ENCODE data around the gene NGEF. TPM values are rescaled to one million over a fixed set of nuclear protein-coding genes. Genes with fewer than 3 reads are reported as not detected.

Gene NGEF, protein sequence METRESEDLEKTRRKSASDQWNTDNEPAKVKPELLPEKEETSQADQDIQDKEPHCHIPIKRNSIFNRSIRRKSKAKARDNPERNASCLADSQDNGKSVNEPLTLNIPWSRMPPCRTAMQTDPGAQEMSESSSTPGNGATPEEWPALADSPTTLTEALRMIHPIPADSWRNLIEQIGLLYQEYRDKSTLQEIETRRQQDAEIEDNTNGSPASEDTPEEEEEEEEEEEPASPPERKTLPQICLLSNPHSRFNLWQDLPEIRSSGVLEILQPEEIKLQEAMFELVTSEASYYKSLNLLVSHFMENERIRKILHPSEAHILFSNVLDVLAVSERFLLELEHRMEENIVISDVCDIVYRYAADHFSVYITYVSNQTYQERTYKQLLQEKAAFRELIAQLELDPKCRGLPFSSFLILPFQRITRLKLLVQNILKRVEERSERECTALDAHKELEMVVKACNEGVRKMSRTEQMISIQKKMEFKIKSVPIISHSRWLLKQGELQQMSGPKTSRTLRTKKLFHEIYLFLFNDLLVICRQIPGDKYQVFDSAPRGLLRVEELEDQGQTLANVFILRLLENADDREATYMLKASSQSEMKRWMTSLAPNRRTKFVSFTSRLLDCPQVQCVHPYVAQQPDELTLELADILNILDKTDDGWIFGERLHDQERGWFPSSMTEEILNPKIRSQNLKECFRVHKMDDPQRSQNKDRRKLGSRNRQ
- total RNA-seq, result 0.53 and 1.1 TPM in 2 replicates

DNA sequence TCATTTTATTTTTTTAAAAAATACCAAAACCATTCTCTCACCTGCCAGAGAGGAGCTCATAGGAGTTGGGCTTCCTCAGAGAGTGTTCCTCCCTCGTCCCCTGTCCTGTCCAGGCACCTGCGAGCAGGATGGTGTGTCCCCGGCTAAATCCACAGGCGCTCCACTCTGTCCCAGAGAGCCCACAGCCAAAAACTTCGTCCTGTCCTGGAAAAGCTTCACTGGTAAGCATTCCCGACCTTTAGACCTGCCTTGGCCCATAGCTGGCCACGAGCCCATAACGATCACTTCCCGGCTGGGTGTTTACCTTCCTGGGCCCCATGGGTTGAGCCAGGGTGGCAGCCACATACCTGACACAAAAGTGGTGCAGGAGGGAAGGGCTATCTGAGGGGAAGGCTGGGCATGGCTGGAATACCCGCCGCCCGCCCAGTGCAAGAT is at the start of gene NGEF:
Gene NGEF (minus strand): TSS at position 230 of the 435 bp plus-strand sequence. CDS start 38,366 bp downstream, outside the sequence.

DNA sequence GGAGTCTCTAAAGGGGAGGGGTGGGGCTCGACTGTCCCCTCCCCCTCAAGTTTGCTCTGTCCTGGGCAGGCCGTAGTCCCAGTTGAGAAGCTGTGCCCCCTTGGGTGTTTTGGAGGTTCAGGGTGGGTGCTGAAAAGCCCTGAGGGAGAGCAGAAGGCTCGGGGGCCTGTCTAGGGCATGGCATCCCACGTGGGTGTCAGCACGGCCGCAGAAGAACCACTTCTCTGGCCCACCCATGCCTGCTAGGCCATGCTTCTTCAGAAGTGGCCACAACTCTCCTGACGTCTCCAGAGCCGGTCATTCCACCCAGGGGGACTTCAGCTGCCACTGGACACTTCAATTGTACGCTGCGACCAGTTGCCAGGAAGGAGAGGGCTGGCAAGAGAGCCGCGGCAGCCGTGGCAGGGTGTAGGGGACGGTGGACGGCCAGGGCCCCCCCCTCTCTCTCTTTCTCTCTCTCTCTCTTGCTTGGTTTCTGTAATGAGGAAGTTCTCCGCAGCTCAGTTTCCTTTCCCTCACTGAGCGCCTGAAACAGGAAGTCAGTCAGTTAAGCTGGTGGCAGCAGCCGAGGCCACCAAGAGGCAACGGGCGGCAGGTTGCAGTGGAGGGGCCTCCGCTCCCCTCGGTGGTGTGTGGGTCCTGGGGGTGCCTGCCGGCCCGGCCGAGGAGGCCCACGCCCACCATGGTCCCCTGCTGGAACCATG is 46.9 kb upstream of the NGEF start, which contains the start of gene INPP5D:
Gene INPP5D (plus strand): TSS at position 546 of the 704 bp plus-strand sequence. CDS start 137 bp downstream, at position 683.

DNA sequence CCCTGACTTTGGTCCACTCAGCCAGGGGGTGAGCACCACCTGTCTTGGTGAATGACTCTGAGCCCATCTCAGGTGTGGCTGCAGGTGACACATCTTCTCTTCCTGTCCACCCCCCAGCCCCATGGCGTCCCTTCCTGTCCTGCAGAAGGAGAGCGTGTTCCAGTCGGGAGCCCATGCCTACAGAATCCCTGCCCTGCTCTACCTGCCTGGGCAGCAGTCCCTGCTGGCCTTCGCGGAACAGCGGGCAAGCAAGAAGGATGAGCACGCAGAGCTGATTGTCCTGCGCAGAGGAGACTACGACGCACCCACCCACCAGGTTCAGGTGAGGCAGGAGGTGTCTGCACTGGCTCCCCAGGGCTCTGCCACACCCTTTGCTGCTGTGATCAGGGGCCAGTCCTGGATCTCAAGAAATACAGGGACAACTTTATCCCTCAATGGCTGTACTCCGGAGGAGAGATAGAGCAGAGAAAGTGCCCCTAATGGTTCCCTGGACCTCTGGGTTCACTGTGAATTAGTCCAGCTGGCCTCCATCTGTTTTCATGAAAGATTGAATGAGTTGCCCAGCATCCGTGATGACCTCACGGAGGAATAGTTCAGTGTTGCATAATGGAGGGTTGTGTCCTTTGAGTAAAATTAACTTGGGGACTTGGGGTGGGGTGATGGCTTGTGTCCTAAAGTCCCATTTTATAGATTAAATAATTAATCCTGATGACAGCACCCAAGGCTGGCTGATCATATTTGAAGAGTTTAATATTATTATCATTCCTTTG is 19.7 kb upstream of the NGEF start, which contains the start of gene NEU2:
Gene NEU2 (plus strand): TSS at position 122 of the 770 bp plus-strand sequence. CDS start 0 bp downstream, at position 122.

DNA sequence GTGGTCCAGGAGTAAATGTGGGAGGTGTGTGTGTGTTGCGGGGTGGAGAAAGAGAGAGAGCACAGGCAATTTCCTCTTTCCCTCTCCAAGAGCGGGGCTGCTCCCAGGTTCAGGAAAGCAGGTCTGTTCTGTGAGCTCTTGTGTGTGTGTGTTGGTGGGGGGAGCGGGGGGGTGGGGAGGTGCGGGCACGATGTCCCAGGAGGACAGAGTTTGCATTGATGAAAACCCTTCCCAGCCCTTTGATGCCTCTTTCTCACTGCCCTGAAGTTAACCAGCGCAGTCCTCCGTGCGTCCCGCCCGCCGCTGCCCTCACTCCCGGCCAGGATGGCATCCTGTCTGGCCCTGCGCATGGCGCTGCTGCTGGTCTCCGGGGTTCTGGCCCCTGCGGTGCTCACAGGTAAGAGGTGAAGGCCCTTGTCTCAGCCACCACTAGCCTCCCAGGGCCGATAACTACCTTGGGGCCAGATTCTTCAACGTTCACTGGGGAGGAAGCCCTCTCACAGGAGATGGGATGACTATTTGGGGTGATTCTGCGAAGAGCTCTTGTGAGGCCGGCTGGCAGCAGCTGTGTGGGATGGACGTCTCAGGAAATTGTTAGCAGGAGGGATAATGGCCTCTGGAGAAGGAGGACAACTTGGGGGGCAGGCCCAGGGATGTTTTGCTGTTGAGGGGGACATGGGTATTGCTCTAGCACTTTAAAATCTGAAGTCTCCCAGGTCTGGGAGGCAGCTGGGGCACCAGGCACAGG is 142.9 kb downstream of the NGEF start, which contains the start of gene SNORC:
Gene SNORC (plus strand): TSS at position 247 of the 748 bp plus-strand sequence. CDS start 78 bp downstream, at position 325.

Other genes with a start within 250 kb of the NGEF start
- gene KCNJ13, start 236.7 kb downstream of the NGEF start, total RNA-seq, result not detected in 2 replicates
- 0.10 and 1.6 TPM in 2 replicates for gene SNORC, start 143.0 kb downstream of the NGEF start, total RNA-seq
- gene NEU2, start 19.4 kb upstream of the NGEF start, total RNA-seq, result not detected in 2 replicates
- 15.8 and 17.5 TPM in 2 replicates for gene INPP5D, start 47.1 kb upstream of the NGEF start, total RNA-seq
- gene ATG16L1, start 238.4 kb upstream of the NGEF start, total RNA-seq, result 24.0 and 30.2 TPM in 2 replicates

Data from mammary microvascular endothelial cell (primary cell).